Hematopoietic multipotent progenitor cell (in vitro differentiated cells): Measurements from ENCODE around the gene USP33. TPM values are rescaled to one million over a fixed set of nuclear protein-coding genes. Genes with fewer than 3 reads are reported as not detected.
A peak's percentile ranks its signal among the peaks of the same experiment; 100 is the strongest.
"Not testable (repeated sequence)": the region's sequence is repeated elsewhere in the genome, so short reads cannot be mapped to it uniquely, and the experiment has no call there.

Experiments used
- DNase-seq, 3 donors: peaks; one replicate each; pipeline ENCODE4 v3.0.0-alpha.2; 2011 to 2015; ENCODE audit warnings: low read depth in 2 of 3, low spot score in 2 of 3
- total RNA-seq: library from RNA; depleted of rRNA; stranded (reverse); fragments of >200 nt; gene quantifications from one replicate; pipeline ENCODE4 v1.2.3, GENCODE V29; 2012

The USP33 gene
- total RNA-seq, 1 donor = 31.8 TPM

- DNase-seq = no peak
Measured at GRCh38 chr1:77741316-77741715, 18.3 kb downstream of the USP33 start.

- DNase-seq = no peak
Measured at GRCh38 chr1:77739235-77739634, 20.4 kb downstream of the USP33 start.

GRCh38 chr1:77732090-77732489 lies 27.6 kb downstream of the USP33 start:
- no peak for DNase-seq

GRCh38 chr1:77725706-77726105 lies 33.9 kb downstream of the USP33 start:
- DNase-seq = no peak

GRCh38 chr1:77718181-77718580 lies 41.5 kb downstream of the USP33 start:
- no peak for DNase-seq

- no peak for DNase-seq
Measured at GRCh38 chr1:77716065-77716464, 43.6 kb downstream of the USP33 start.

GRCh38 chr1:77709727-77710126 lies 49.9 kb downstream of the USP33 start:
- no peak for DNase-seq

GRCh38 chr1:77706321-77706720 lies 53.3 kb downstream of the USP33 start:
- no peak for DNase-seq

- DNase-seq = peak in 1 of 3 donors; percentile 10
Measured at GRCh38 chr1:77704736-77705135, 54.9 kb downstream of the USP33 start.

- DNase-seq = not testable (repeated sequence)
Measured at GRCh38 chr1:77699673-77700072, 60.0 kb downstream of the USP33 start.

- no peak for DNase-seq
Measured at GRCh38 chr1:77697441-77697840, 62.2 kb downstream of the USP33 start.

GRCh38 chr1:77688939-77689338 lies 70.7 kb downstream of the USP33 start:
- DNase-seq = no peak

GRCh38 chr1:77687519-77687906 lies 72.1 kb downstream of the USP33 start:
- peak in 2 of 3 donors; percentile 48 to 52 for DNase-seq

- no peak for DNase-seq
Measured at GRCh38 chr1:77686796-77687518, 72.7 kb downstream of the USP33 start.

GRCh38 chr1:77683160-77684148 lies 76.2 kb downstream of the USP33 start:
- DNase-seq = peak; percentile 82 to 94 (median 93)

GRCh38 chr1:77682460-77683159 lies 77.0 kb downstream of the USP33 start, which contains the start of gene ZZZ3:
Gene ZZZ3, minus strand, starts transcription at chr1:77682658. Its CDS starts 49,304 bp downstream, at chr1:77633354.
- DNase-seq = peak; percentile 94 to 97 (median 97)

GRCh38 chr1:77680173-77680572 lies 79.5 kb downstream of the USP33 start:
- no peak for DNase-seq

- DNase-seq = no peak
Measured at GRCh38 chr1:77678660-77679610, 80.7 kb downstream of the USP33 start.

GRCh38 chr1:77674807-77675206 lies 84.8 kb downstream of the USP33 start:
- not testable (repeated sequence) for DNase-seq
